HCT116 (cell line): Measurements from ENCODE around the gene MYLK.

Experiments used
- CEBPB ChIP-seq: IDR thresholded peaks from 2 replicates; pipeline ENCODE4 v1.6.1; 2012; ENCODE audit warnings: low read depth
- CTCF ChIP-seq, 3 experiments: fragments of 200-600 bp in 1 of 3; sonication (generic) in 1 of 3; IDR thresholded peaks in 2 of 3; conservative IDR thresholded peaks in 1 of 3; 2 replicates each; pipeline ENCODE4 v1.5.1; 2012 to 2017; ENCODE audit warnings: low read depth in 2 of 3, low read length in 2 of 3, antibody characterized with exemption in 1 of 3, borderline replicate concordance in 1 of 3, control low read depth in 1 of 3, mild to moderate bottlenecking in 1 of 3, mixed read lengths in 1 of 3, mixed run types in 1 of 3, moderate library complexity in 1 of 3; ENCODE audit not compliant: insufficient read depth in 1 of 3
- ELF1 ChIP-seq: IDR thresholded peaks from 2 replicates; pipeline ENCODE4 v1.6.1; 2012; ENCODE audit warnings: low read depth, borderline replicate concordance
- EZH2 ChIP-seq: fragments of 200-600 bp; sonication (generic); IDR thresholded peaks from 2 replicates; pipeline ENCODE4 v1.6.1; 2017; ENCODE audit warnings: antibody characterized with exemption, mixed run types
- JUND ChIP-seq: IDR thresholded peaks from 2 replicates; pipeline ENCODE4 v1.6.1; 2012
- SP1 ChIP-seq: IDR thresholded peaks from 2 replicates; pipeline ENCODE4 v1.6.1; 2012; ENCODE audit warnings: low read depth
- TF ChIP-seq, protein P1 (sequence below): IDR thresholded peaks from 2 replicates; pipeline ENCODE4 v1.6.1; 2012
- TF ChIP-seq, protein P2 (sequence below): IDR thresholded peaks from 2 replicates; pipeline ENCODE4 v1.6.1; 2011; ENCODE audit warnings: mild to moderate bottlenecking, low read length, moderate library complexity; ENCODE audit not compliant: insufficient replicate concordance; ENCODE audit errors: extremely low read depth
- TF ChIP-seq, protein P3 (sequence below): IDR thresholded peaks from 2 replicates; pipeline ENCODE4 v1.6.1; 2012

- no peak for TF ChIP-seq CEBPB
- TF ChIP-seq, protein P1, sequence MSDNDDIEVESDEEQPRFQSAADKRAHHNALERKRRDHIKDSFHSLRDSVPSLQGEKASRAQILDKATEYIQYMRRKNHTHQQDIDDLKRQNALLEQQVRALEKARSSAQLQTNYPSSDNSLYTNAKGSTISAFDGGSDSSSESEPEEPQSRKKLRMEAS, result no peak
- no peak for TF ChIP-seq CTCF (IDR thresholded peaks at IDR 0.05 in 2 of 3, conservative IDR thresholded peaks at IDR 0.05 in 1 of 3; ENCODE audit: borderline replicate concordance in 1 of 3, insufficient read depth in 1 of 3, low read depth in 2 of 3, low read length in 2 of 3)
- TF ChIP-seq, protein P2, sequence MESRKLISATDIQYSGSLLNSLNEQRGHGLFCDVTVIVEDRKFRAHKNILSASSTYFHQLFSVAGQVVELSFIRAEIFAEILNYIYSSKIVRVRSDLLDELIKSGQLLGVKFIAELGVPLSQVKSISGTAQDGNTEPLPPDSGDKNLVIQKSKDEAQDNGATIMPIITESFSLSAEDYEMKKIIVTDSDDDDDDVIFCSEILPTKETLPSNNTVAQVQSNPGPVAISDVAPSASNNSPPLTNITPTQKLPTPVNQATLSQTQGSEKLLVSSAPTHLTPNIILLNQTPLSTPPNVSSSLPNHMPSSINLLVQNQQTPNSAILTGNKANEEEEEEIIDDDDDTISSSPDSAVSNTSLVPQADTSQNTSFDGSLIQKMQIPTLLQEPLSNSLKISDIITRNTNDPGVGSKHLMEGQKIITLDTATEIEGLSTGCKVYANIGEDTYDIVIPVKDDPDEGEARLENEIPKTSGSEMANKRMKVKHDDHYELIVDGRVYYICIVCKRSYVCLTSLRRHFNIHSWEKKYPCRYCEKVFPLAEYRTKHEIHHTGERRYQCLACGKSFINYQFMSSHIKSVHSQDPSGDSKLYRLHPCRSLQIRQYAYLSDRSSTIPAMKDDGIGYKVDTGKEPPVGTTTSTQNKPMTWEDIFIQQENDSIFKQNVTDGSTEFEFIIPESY, result no peak
- TF ChIP-seq SP1, result no peak
- TF ChIP-seq ELF1, result no peak
- TF ChIP-seq, protein P3, sequence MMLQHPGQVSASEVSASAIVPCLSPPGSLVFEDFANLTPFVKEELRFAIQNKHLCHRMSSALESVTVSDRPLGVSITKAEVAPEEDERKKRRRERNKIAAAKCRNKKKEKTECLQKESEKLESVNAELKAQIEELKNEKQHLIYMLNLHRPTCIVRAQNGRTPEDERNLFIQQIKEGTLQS, result no peak
- no peak for TF ChIP-seq EZH2
- TF ChIP-seq JUND, result no peak
These were observed 22.9 kb downstream of the MYLK start for GRCh38 chr3:123861081-123861836.
